ENCODE measurements around the gene MSL3.

MSL3 gene

GRCh38 chrX:11793734-11794133, 35.7 kb downstream of the MSL3 start:
- H3K4me3 ChIP-seq (ENCODE audit: low read depth, low read length) = no peak overlapping the region
- no peak for TF ChIP-seq CTCF (IDR thresholded peaks at IDR 0.05; ENCODE audit: insufficient read depth, low read depth, low read length, missing control alignments)
- DNase-seq (ENCODE audit: low read depth) = no peak

- no peak for TF ChIP-seq CTCF (IDR thresholded peaks at IDR 0.05; ENCODE audit: insufficient read depth, low read depth, low read length, missing control alignments)
- no peak for DNase-seq (ENCODE audit: low read depth)
- H3K4me3 ChIP-seq (ENCODE audit: low read depth, low read length) = no peak overlapping the region
These were observed 55.3 kb downstream of the MSL3 start for GRCh38 chrX:11813341-11813740.
